ENCODE results near the gene JAK3.
A peak's percentile ranks its signal among the peaks of the same experiment; 100 is the strongest.

The JAK3 gene

GRCh38 chr19:17837972-17838371 lies 9.8 kb downstream of the JAK3 start:
- no peak for DNase-seq

- DNase-seq: no peak
Measured at GRCh38 chr19:17836530-17836929, 11.3 kb downstream of the JAK3 start.

GRCh38 chr19:17835182-17836006 lies 12.4 kb downstream of the JAK3 start:
- no peak for DNase-seq

- DNase-seq: peak; percentile 43
Measured at GRCh38 chr19:17834350-17835181, 13.2 kb downstream of the JAK3 start.

GRCh38 chr19:17832443-17833208 lies 15.2 kb downstream of the JAK3 start:
- DNase-seq: no peak

GRCh38 chr19:17831419-17831888 lies 16.3 kb downstream of the JAK3 start:
- DNase-seq: peak; percentile 56

- peak; percentile 98 for DNase-seq
Measured at GRCh38 chr19:17830567-17831418, 17.0 kb downstream of the JAK3 start.

- peak; percentile 95 for DNase-seq
Measured at GRCh38 chr19:17829855-17830566, 17.8 kb downstream of the JAK3 start.

- DNase-seq: no peak
Measured at GRCh38 chr19:17826508-17827056, 21.2 kb downstream of the JAK3 start.

GRCh38 chr19:17824339-17824738 lies 23.4 kb downstream of the JAK3 start:
- DNase-seq: no peak

GRCh38 chr19:17821190-17821589 lies 26.6 kb downstream of the JAK3 start, which contains the start of gene INSL3:
Gene INSL3, minus strand, starts transcription at chr19:17821519. Its CDS starts 13 bp downstream, at chr19:17821506.
- no peak for DNase-seq

- no peak for DNase-seq
Measured at GRCh38 chr19:17817668-17818363, 30.0 kb downstream of the JAK3 start.

- DNase-seq: no peak
Measured at GRCh38 chr19:17812099-17812498, 35.7 kb downstream of the JAK3 start.

- DNase-seq: no peak
Measured at GRCh38 chr19:17811681-17812080, 36.1 kb downstream of the JAK3 start.

- DNase-seq: no peak
Measured at GRCh38 chr19:17811103-17811502, 36.7 kb downstream of the JAK3 start.

- no peak for DNase-seq
Measured at GRCh38 chr19:17807731-17808316, 40.0 kb downstream of the JAK3 start.

GRCh38 chr19:17806945-17807344 lies 40.8 kb downstream of the JAK3 start:
- DNase-seq: no peak

- DNase-seq: no peak
Measured at GRCh38 chr19:17805427-17805826, 42.4 kb downstream of the JAK3 start.

- DNase-seq: no peak
Measured at GRCh38 chr19:17803264-17803896, 44.4 kb downstream of the JAK3 start.
